GM12892 (cell line): ENCODE data around the gene ITGA8.

Experiments used
- DNase-seq: peaks from one replicate; pipeline ENCODE4 v3.0.0; 2011; ENCODE audit not compliant: insufficient read length
- FAIRE-seq: peaks from 2 replicates; lab custom pipeline; 2011; peaks lifted over from hg19 to GRCh38; lab: Jason Lieb, UNC
- POLR2A ChIP-seq: IDR thresholded peaks from 2 replicates; pipeline ENCODE4 v1.6.1; 2011; ENCODE audit warnings: low read depth, low read length, control low read depth
- POLR2AphosphoS5 ChIP-seq: IDR thresholded peaks from 2 replicates; pipeline ENCODE4 v1.6.1; 2011; ENCODE audit warnings: low read depth, low read length, control low read depth
- TAF1 ChIP-seq: IDR thresholded peaks from 2 replicates; pipeline ENCODE4 v1.6.1; 2011; ENCODE audit warnings: low read depth, mild to moderate bottlenecking, control low read depth, low read length, borderline replicate concordance

The ITGA8 gene

GRCh38 chr10:15744217-15744865 is 24.6 kb upstream of the ITGA8 start:
- DNase-seq (peak; percentile 14), FAIRE-seq (no peak)
- TF ChIP-seq POLR2AphosphoS5 = no peak
- TF ChIP-seq TAF1 = no peak
- TF ChIP-seq POLR2A = no peak

GRCh38 chr10:15743443-15743842 is 23.7 kb upstream of the ITGA8 start:
- FAIRE-seq (no peak), DNase-seq (no peak)
- no peak for TF ChIP-seq TAF1
- no peak for TF ChIP-seq POLR2AphosphoS5
- TF ChIP-seq POLR2A = no peak

GRCh38 chr10:15742836-15743235 is 23.1 kb upstream of the ITGA8 start:
- FAIRE-seq (no peak), DNase-seq (no peak)
- TF ChIP-seq POLR2AphosphoS5 (no peak), TAF1 (no peak), POLR2A (no peak)

GRCh38 chr10:15742102-15742501 is 22.4 kb upstream of the ITGA8 start:
- DNase-seq (no peak), FAIRE-seq (no peak)
- no peak for TF ChIP-seq POLR2AphosphoS5
- TF ChIP-seq TAF1 = no peak

- FAIRE-seq (no peak), DNase-seq (no peak)
- no peak for TF ChIP-seq POLR2AphosphoS5
- no peak for TF ChIP-seq TAF1
- no peak for TF ChIP-seq POLR2A
Observed at GRCh38 chr10:15741581-15741980, 21.9 kb upstream of the ITGA8 start.

GRCh38 chr10:15740261-15740660 is 20.5 kb upstream of the ITGA8 start:
- FAIRE-seq = no peak
- no peak for DNase-seq
- no peak for TF ChIP-seq TAF1
- no peak for TF ChIP-seq POLR2AphosphoS5
- no peak for TF ChIP-seq POLR2A

GRCh38 chr10:15739254-15739970 is 19.7 kb upstream of the ITGA8 start:
- DNase-seq (no peak), FAIRE-seq (no peak)

GRCh38 chr10:15738270-15738925 is 18.7 kb upstream of the ITGA8 start:
- FAIRE-seq (no peak), DNase-seq (no peak)
- TF ChIP-seq POLR2A = no peak
- no peak for TF ChIP-seq POLR2AphosphoS5
- no peak for TF ChIP-seq TAF1

More at GRCh38 chr10:15739254-15739970, 19.7 kb upstream of the ITGA8 start:
- no peak for TF ChIP-seq POLR2AphosphoS5
- no peak for TF ChIP-seq POLR2A
- no peak for TF ChIP-seq TAF1

GRCh38 chr10:15737656-15738055 is 17.9 kb upstream of the ITGA8 start:
- FAIRE-seq = no peak
- DNase-seq = no peak
- TF ChIP-seq TAF1 (no peak), POLR2AphosphoS5 (no peak), POLR2A (no peak)

- FAIRE-seq = no peak
- no peak for TF ChIP-seq POLR2A
- TF ChIP-seq TAF1 = no peak
- TF ChIP-seq POLR2AphosphoS5 = no peak
- DNase-seq = no peak
Observed at GRCh38 chr10:15735763-15736162, 16.0 kb upstream of the ITGA8 start.

- DNase-seq (no peak), FAIRE-seq (no peak)
- TF ChIP-seq TAF1 (no peak), POLR2A (no peak), POLR2AphosphoS5 (no peak)
Observed at GRCh38 chr10:15730341-15730740, 10.6 kb upstream of the ITGA8 start.
